Astrocyte (in vitro differentiated cells and primary cell): Measurements from ENCODE around the gene LRCH4.

ENCODE experiments used
- CTCF ChIP-seq: IDR thresholded peaks from 2 replicates; pipeline ENCODE4 v1.5.1; 2011; ENCODE audit warnings: low read depth, mild to moderate bottlenecking, inconsistent platforms, low read length, moderate library complexity; ENCODE audit not compliant: insufficient read depth
- EZH2 ChIP-seq: IDR thresholded peaks from 2 replicates; pipeline ENCODE4 v1.6.1; 2012; ENCODE audit warnings: mild to moderate bottlenecking, low read length, inconsistent platforms; ENCODE audit not compliant: insufficient read depth

- no peak for TF ChIP-seq EZH2
- no peak for TF ChIP-seq CTCF
These were observed 26.8 kb downstream of the LRCH4 start for GRCh38 chr7:100559127-100559526.
